Heart left ventricle (tissue), 13 donors: ENCODE results near the gene GET4.

Experiments used
- CTCF ChIP-seq, 12 donors: fragments of 200-600 bp; sonication (generic) in 4 of 12; IDR thresholded peaks; one replicate each; pipeline versions ENCODE4 v1.5.0 to v1.8.0; 2018 to 2022; ENCODE audit warnings: antibody characterized with exemption in 12 of 12, mild to moderate bottlenecking in 5 of 12
- POLR2A ChIP-seq, 2 donors: fragments of 450-650 bp; IDR thresholded peaks; one replicate each; pipeline ENCODE4 v1.6.1; 2017; ENCODE audit warnings: antibody characterized with exemption in 2 of 2, mild to moderate bottlenecking in 2 of 2, moderate library complexity in 2 of 2
- donor health status: ischemic (EF 13 %, LVEDD 7.1; RV severe dilation, severe dysfunction).
- donor health status: DM: no; HTN: yes; CAD: no.
- donor health status: DM: no; HTN: no; CAD: no.
- donor health status: ischemic (EF 25% LVEDD 6.9; RV normal size, moderate dysfunction).
- donor health status: ischemic (EF 25% LVEDD 5.7; RV mildly dilated, moderate dysfunction).
- donor health status: ischemic (EF 35%, LVEDD 5.7; RV mildly dilated, moderate dysfunction).
- donor health status: nonischemic (EF 11% LVEDD 7.7; RV severe dilation, severe dysfunction).
- donor health status: DM: yes; HTN: yes; CAD: no.
- donor health status: PGD.
- donor health status: ischemic (EF 29% LVEDD 5.4; RV normal size, mild dysfunction).
- donor health status: nonischemic (EF 23%, LVEDD 6.1; RV moderate dilation, normal function).

- TF ChIP-seq CTCF (IDR thresholded peaks at IDR 0.05) = no peak
- no peak for TF ChIP-seq POLR2A (IDR thresholded peaks at IDR 0.05)
Measured at GRCh38 chr7:897086-897485, 20.7 kb downstream of the GET4 start.
